Hematopoietic multipotent progenitor cell (in vitro differentiated cells): ENCODE measurements around the gene MARK4. TPM values are rescaled to one million over a fixed set of nuclear protein-coding genes. Genes with fewer than 3 reads are reported as not detected.
A peak's percentile ranks its signal among the peaks of the same experiment; 100 is the strongest.
"Not testable (repeated sequence)": the region's sequence is repeated elsewhere in the genome, so short reads cannot be mapped to it uniquely, and the experiment has no call there.

Source experiments
- DNase-seq, 3 donors: peaks; one replicate each; pipeline ENCODE4 v3.0.0-alpha.2; 2011 to 2015; ENCODE audit warnings: low read depth in 2 of 3, low spot score in 2 of 3
- total RNA-seq: library from RNA; depleted of rRNA; stranded (reverse); fragments of >200 nt; gene quantifications from one replicate; pipeline ENCODE4 v1.2.3, GENCODE V29; 2012

MARK4 gene
- total RNA-seq, 1 donor: 13.5 TPM

- no peak for DNase-seq
Observed at GRCh38 chr19:45333609-45334303, 82.7 kb downstream of the MARK4 start.

- DNase-seq: not testable (repeated sequence)
Observed at GRCh38 chr19:45334881-45335280, 83.8 kb downstream of the MARK4 start.

GRCh38 chr19:45336696-45337251 is 85.7 kb downstream of the MARK4 start:
- DNase-seq: no peak

GRCh38 chr19:45339629-45340028 is 88.6 kb downstream of the MARK4 start:
- DNase-seq: no peak

- DNase-seq: peak in 1 of 3 donors; percentile 18
Observed at GRCh38 chr19:45340232-45340898, 89.3 kb downstream of the MARK4 start, which contains the start of gene KLC3. TSS of gene KLC3 (plus strand) at chr19:45340750. CDS start at chr19:45345542, 4,792 bp downstream.

- peak in 2 of 3 donors; percentile 24 to 30 for DNase-seq
Observed at GRCh38 chr19:45340899-45341453, 89.9 kb downstream of the MARK4 start.

- no peak for DNase-seq
Observed at GRCh38 chr19:45342911-45343310, 91.8 kb downstream of the MARK4 start.

- DNase-seq: no peak
Observed at GRCh38 chr19:45344621-45345505, 93.8 kb downstream of the MARK4 start.

- no peak for DNase-seq
Observed at GRCh38 chr19:45345506-45345860, 94.4 kb downstream of the MARK4 start.

GRCh38 chr19:45346449-45346848 is 95.4 kb downstream of the MARK4 start:
- DNase-seq: no peak

GRCh38 chr19:45347570-45348366 is 96.7 kb downstream of the MARK4 start:
- no peak for DNase-seq

- DNase-seq: no peak
Observed at GRCh38 chr19:45348367-45349125, 97.5 kb downstream of the MARK4 start.

GRCh38 chr19:45349126-45349415 is 98.0 kb downstream of the MARK4 start:
- no peak for DNase-seq

- DNase-seq: no peak
Observed at GRCh38 chr19:45349430-45349941, 98.4 kb downstream of the MARK4 start.

GRCh38 chr19:45350477-45351058 is 99.5 kb downstream of the MARK4 start:
- no peak for DNase-seq

- DNase-seq: no peak
Observed at GRCh38 chr19:45351401-45351952, 100.4 kb downstream of the MARK4 start.

- DNase-seq: no peak
Observed at GRCh38 chr19:45352062-45352461, 101.0 kb downstream of the MARK4 start.

- no peak for DNase-seq
Observed at GRCh38 chr19:45352471-45352870, 101.4 kb downstream of the MARK4 start.
